Daoy (cell line): ENCODE data around the gene ACAD9. TPM values are rescaled to one million over a fixed set of nuclear protein-coding genes. Genes with fewer than 3 reads are reported as not detected.
"Not testable (repeated sequence)": the region's sequence is repeated elsewhere in the genome, so short reads cannot be mapped to it uniquely, and the experiment has no call there.

Experiments
- DNase-seq: peaks from one replicate; pipeline ENCODE4 v3.0.0-alpha.2; 2015; ENCODE audit warnings: low read depth
- total RNA-seq: library from RNA; depleted of rRNA; stranded (reverse); fragments of >200 nt; shearing (Covaris generic); gene quantifications from 2 replicates; pipeline ENCODE4 v1.2.3, GENCODE V29; 2014

Gene ACAD9
- total RNA-seq, 1 experiment from 2014 or later: 34.7 TPM

DNA sequence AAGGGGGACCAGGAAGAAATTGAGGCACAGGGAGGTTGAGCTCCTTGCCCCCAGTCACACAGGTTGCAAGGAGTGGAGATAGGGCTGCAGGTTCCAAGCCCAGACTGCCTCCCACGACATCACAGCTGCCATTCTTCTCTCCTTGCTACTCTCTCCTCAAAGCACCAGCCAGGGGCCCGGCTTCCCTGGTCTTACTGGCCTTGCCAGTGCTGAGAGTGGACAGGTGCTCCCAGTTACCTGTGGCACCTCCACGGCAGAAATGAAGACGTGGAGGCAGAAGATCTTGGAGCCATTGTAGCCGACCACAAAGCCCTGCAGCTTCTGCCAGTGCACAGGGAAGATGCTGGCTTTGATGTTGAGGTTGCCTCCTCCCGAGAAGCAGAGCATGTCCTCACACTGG, 17.9 kb upstream of the ACAD9 start:
- no peak for DNase-seq

DNA sequence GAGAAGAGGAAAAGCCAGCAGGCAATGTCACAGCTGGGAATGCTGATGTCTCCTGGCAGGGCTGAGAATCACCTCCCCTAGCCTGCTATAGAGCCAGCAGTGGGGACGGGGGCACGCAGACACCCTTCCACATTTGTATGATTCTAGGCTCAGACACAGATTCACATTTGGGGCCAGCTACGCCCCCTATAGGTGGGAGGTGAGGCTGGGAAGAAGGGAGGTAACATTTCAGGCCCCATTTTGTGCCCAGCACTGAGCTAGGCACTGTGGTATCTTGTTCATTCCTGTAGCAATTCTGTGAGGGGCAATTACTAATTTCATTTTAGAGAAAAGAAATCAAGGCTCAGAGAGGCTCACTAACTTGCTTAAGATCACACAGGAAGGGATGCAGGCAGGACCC, 15.9 kb upstream of the ACAD9 start:
- DNase-seq: no peak

DNA sequence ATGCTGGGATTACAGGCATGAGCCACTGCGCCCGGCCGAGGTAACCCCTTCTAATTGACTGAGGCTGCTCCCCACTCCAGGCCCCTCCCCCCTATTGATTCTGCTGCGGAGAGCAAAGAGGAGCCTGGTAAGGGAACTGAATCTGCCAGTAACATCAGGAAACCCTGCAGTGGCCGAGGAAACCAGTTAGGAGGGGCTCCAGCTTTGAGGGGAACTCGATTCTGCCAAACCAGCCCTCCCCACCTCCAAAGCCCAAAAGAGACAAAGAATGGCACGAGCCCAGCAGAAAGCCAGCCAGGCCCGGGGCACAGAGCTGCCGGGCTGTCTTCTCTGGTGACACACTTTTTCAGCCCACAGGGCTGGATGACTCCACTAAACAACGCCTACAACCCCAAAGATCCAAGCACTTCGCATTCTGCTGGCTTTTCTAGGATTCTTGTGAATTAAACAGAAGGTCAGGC, 15.0 kb upstream of the ACAD9 start:
- no peak for DNase-seq

DNA sequence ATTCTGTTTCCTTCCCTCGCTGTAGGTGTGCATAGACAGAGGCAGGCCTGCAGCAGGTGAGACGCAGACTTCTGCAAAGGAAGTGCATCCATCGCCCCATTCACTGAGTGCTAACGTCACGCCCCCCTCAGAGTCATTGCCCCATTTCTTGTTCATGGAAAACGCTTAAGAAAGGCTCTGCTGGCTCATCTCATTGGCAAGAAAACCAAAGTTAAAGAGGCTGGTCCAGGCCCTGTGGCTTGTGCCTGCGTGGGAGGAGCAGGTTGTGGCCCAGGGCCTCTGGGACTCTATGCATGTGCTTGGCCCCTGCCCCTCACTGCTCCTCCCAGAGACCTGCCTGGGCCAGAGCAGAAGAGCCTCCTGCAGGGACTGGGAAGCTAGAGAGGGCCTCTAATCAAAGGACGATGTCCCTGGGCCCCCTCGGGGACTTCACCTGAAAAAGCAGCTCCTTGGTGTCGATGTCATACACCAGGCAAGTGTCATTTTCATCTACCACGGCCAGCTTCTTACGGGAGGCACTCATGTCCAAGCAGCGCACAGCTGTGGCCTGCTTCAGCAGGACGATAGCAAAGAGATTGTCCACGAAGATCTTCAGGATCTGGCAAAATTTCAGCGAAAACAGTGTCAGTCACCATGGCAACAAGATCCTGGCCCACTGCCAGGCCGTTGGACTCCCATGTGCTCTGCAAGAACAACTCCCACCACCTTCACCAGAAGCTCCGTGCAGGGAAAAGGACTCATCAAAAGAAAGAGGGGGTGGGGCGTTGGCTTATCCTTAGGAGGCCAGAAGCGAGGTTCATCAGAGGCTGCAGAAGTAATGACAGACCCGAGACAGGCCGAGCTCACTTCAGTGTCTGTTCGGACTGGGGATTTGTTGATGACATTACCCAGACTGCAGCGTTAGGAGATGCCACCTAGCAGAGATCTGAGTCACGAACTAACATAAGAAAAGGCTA, 14.3 kb upstream of the ACAD9 start:
- DNase-seq: not testable (repeated sequence)

DNA sequence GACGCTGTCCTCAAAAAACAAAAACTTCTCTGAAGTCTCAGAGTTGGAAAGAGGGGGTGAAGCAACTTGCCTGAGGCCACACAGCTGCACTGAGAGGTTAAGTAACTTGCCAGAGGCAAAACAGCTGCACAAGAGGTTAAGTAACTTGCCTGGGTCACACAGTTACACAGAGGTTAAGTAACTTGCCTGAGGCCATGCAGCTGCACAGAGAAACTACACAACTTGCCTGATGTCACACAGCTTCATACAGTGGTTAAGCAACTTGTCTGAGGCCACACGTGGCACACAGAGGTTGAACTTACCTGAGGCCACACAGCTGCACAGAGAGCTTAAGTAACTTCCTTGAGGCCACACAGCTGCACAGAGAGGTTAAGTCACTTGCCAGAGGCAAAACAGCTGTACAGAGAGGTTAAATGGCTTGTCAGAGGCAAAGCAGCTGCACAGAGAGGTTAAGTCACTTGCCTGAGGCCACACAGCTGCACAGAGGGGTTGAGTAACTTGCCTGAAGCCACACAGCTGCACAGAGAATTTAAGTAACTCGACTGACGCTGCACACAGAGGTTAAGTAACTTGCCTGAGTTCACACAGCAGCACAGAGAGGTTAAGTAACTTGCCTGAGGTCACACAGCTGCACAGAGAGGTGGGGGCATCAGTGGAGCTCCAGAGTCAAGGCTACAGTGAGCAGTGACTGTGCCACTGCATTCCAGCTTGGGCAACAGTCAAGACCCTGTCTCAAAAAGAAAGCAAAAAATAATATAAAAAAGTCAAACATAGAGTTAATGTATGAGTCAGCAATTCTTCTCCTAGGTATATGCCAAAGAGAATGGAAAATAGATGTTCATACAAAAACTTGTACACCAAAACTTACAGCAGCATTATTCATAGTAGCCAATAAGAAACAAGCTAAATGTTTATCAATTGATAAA, 12.0 kb upstream of the ACAD9 start:
- no peak for DNase-seq

DNA sequence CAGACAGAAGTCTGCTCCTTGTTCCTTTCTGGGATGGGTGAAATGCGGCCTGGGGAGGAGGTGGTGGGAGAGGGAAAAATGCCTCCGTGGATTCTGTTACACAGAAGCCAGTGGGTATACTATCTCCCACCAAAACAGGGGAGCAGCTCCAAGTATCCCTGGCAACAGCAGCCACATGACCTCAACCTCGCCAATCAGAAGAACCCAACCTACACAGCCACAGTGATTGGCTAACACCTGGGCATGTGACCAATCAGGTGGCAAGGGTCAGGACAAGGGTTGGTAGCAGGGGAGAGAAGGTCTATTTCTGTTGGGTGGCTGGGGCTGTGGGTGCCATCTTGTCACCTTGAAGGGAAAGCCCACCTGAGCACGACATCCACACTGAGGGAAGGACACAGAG, 9.1 kb upstream of the ACAD9 start:
- DNase-seq: no peak

DNA sequence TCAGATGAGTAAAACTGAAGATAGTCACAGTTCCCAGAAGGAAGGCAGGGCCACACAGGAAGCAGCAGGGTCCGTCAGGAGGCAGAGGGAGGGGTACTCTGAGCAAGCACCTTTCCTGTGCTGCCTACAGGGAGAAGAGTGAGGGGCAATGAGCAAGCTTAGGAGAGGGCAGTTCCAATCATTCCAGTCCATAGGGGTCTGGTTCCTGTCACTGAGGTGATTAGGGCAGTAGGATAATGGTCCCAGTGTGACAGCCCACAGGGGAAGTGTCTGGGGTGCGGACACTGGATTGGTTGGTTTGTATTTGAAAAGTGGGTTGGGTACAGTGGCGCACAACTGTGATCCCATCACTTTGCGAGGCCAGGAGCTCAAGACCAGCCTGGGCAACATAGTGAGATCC, 7.1 kb upstream of the ACAD9 start:
- DNase-seq: no peak

DNA sequence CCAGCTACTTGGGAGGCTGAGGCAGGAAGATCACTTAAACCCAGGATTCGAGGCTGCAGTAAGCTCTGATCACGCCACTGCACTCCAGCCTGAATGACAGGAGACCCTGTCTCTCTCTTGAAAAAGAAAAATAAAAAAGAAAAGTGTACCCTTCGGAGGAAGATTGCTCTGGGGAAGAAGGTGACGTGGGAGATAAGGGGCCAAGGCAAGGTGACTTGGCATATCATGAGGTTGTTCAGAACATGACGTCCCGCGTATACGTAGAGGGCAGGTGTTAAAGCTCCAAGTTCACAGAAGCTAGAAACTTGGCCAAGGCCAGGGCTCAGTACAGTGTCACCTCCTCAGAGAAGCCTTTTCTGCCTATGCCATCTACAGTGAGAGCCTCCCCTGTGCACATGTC, 6.7 kb upstream of the ACAD9 start:
- no peak for DNase-seq

DNA sequence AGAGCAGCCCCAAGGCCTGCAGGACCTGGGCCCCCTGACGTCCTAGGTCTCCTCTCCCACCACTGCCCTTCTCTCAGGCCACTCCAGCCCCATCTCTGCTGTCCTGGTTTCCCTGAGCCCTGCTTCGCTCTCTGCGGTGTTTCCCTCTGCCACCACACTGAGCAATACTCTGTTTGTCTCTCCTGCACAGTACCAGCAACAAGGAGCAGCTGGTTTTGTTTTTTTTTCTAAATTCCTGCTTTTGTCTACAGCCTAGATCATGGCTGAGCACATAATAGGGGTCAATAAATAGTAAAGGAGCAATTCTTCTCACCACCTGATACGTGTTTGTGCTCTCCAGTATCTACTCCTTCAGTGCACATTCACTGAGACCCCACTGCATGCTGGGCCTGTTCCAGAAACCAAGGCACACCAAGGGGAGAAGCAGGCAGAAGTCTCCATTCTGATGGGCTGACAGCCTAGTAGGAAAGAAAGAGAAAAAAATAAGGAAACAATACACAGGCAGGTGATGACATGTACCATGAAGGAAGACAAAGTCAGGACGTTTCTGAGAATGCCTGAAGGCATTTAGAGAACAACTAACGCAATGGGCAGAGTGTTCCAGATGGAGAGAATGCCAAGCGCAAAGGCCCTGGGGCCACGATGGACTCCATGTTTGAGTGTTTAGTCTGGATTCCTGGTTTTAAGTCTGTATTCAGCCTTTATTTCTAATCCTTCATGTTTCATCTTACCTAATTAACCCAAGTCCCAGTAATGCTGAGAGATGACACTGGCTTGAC, 6.0 kb upstream of the ACAD9 start:
- DNase-seq: no peak

DNA sequence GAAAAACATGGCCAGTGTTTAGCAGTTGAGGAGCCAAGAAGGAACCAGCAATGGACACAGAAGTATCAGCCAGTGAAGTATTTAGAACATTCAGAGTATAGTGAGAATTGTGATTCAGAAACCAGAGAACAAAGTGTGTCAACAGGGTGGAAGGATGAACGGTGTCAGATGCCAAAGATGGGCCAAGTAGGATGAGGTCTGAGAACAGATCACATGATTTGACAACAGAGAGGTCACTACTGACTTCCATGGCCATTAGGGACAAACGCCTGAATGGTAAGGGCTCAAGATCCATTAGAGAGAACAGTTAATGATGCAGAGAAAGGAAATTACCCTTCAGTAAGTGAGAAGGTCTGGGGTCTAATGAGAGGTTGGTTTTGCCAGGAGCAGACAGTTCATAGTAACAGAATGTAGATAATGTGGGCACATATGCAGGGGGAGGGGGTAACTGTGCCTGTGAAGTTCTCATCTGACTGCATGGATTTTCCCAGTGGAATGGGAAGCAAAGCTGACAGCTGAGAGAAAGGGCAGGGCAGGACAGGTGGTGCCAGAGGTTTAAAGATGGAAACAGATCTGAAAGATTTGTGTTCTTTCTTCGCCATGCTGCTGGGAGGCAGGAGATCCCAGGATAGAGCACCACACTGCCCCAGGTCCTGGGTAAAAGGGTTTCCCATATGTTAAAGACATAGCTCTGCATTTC, 4.8 kb upstream of the ACAD9 start:
- DNase-seq: no peak

DNA sequence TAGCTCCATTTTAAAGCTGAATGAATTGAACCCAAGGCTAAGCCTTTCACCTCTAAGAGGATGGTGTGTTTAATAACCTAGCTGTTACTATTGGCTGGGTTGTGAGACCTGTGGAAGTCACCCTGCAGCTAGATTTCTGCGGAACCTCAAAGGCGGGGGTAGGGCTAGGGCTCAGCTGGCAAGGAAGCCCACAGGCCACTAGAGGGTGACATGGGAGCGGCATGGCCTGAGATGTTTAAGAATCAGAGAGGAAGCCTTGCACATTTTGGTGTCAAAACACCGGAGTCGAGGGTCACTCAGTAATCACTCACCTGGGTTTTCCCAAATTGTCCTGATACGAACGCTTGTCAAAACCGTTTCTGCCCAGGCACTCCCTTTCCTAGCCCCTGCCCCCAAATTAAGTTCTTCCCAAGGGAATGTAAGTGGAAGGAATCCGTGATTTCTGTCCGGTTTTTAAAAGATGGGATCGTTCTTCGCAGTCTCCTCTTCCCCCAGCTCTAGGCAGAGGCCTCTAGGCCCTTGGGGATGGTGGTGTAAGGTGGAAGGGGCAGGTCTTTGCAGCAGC, 3.8 kb upstream of the ACAD9 start:
- peak; percentile 27 for DNase-seq

DNA sequence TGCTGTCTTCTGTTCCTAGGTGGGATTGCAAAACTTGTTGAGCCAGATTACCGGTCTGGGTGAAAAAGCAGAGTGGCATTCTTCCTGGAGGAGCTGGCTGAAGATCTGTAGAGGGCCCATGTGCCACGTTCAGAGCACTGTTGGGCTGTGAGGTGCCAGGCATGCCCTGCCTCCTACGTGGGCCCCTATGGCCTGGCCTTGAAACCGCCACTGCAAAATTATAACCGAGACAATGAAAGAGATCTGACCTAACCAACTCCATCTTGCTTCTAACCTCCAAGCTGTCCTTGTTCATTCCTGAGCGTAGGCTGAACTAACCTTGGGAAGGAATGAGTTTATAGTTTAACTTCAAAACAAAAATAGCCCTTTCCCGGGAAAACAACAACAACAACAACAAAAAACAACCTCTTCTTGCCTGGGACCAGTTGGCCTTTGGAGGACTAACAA, 1.4 kb upstream of the ACAD9 start:
- DNase-seq: no peak

DNA sequence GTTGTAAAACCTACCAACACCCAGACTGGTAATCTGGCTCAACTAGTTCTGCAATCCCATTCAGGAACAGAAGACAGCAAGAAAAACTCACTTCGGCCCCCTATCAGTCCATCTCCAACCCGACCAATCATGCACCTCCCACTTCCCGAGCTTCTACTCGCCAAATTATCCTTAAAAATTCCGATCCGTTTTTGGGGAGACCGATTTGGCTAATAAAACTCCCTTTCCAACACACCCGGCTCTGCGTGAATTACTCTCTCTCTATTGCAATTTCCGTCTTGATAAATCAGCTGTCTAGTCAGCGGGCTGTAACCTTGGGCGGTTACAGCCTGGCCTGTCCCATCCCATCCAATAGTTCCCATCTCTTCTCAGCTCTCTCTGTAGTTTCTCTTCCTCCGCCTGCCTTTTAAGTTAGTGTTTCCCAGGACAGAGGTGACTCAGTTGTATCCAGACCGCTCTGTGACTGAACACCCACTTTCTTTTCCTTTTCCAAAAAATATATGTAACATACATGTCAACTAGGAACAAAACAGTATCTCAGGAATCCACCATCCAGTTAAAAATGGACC, 780 bp upstream of the ACAD9 start:
- DNase-seq: peak; percentile 65

DNA sequence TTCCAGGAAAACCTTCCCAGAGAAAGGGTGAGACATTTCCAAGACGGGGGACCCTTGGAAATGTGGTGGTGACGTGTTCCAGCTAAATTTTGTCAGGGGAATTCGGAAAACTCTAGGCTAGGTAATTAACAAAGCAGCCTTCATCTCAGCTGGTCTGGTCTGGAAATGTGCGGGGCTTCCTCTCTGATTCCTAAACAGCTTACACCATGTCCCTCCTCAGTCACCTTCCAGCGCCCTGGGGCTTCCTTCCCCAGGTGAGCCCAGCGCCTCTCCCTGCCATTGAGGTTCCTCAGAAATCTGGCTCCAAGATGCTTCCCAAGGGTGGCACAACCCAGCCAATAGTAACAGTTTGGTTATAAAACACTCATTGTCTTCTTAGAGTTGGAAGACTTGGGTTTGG, 571 bp downstream of the ACAD9 start:
- DNase-seq: no peak

DNA sequence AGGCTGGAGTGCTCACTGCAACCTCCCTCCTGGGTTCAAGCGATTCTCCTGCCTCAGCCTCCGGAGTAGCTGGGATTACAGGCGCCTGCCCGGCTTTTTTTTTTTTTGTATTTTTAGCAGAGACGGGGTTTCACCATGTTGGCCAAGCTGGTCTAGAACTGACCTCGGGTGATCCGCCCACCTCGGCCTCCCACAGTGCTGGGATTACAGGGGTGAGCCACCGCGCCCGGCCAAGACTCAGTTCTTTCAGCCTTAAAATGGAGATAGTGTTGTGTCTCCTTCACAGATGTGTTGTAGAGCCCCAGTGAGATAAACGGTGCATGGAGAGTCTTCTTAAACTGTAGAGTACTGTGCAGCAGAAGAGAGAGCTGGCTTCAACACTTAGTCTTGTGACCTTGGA, 1.0 kb downstream of the ACAD9 start:
- not testable (repeated sequence) for DNase-seq

DNA sequence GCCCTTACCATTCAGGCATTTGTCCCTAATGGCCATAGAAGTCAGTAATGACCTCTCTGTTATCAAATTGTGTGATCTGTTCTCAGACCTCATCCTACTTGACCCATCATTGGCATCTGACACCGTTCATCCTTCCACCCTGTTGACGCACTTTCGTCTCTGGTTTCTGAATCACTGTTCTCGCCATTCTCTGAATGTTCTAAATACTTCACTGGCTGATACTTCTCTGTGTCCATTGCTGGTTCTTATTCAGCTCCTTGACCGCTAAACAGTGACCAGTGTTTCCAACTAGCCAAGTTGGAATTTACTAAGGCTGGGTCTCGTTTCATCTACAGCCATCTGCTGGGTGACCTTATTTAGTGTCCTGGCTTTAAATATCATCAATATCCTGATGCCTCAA, 2.2 kb downstream of the ACAD9 start:
- DNase-seq: no peak

DNA sequence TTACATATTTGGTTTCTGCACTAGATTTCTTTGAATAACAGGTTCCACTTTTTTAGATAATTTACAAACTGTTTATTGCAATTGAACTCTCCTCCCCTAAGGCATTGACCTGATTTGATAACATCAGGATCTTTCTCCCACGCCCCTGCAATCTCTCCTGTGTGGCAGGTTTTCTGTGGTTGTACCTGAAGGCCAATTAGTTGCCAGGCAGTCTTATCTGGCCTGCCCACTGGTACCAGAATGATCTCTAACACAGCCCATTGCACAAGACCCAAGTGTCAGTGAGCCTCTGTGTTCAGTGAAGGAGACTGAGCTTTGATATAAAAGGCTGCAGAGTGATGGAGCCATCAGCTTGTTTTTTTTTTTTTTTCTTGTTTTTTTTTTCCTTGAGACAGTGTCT, 3.3 kb downstream of the ACAD9 start:
- no peak for DNase-seq

DNA sequence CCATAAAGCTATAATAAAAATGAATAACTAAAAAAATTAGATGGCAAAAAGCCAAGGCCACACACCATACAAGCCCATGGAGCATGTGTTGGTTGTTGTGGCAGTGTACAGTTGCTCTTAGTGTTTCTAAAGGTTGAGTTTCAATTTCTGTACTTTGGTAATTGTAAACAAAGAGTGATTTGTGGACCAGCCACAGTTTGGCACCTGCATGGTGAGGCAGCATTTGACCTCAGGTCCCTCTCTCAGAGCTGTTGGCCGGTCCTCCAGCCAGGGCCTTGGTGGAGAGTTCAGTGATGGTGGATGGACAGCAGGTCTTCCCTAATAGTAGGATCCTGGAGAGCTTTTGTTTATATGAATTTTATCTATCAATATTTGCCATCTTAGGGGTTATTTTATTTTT, 5.6 kb downstream of the ACAD9 start:
- DNase-seq: no peak

DNA sequence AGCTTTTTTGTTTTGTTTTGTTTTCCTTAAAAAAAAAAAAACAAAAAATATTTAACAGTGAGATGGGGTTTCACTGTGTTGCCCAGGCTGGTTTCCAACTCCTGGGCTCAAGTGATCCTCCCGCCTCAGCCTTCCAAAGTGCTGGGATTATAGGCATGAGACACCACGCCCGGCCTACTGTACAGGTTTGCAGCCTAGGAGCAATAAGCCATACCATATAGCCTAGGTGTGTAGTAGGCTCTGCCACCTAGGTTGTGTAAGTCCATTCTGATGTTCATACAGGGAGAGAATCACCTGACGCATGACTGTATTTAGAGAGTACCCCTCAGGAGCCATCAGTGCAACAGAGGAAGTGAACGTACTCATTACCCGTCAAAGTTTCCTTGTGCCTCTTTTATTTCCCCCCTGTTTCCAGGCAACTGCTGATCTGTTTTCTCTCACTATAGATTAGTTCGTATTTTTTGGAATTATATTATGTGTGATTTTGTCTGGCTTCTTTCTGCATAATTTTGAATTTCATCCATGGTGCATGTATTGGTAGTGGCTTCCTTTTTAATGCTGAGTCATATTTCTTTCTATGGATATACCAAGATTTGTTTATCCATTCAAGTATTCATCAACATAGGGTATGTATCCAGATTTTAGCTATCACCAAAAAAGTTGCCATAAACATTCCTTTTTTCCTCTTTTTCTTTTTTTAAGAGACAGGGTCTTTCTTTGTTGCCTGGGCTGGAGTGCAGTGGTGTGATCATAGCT, 9.9 kb downstream of the ACAD9 start:
- no peak for DNase-seq
